Liver (tissue), 3 donors: ENCODE measurements around the gene PET100.

Experiments used
- CTCF ChIP-seq: fragments of 150-350 bp; IDR thresholded peaks from 2 replicates; pipeline ENCODE4 v1.5.1; 2017; ENCODE audit warnings: improper control_type of control experiment, low read depth, low read length; ENCODE audit not compliant: missing input control
- EGR1 ChIP-seq, 2 donors: IDR thresholded peaks; 2 replicates each; pipeline ENCODE4 v1.6.1; 2016 to 2018; ENCODE audit warnings: antibody characterized with exemption in 2 of 2, low read depth in 2 of 2
- GABPA ChIP-seq, 2 donors: IDR thresholded peaks in 1 of 2; conservative IDR thresholded peaks in 1 of 2; 2 replicates each; pipeline ENCODE4 v1.6.1; 2016; ENCODE audit warnings: antibody characterized with exemption in 2 of 2, mild to moderate bottlenecking in 1 of 2, moderate library complexity in 1 of 2
- JUND ChIP-seq, 2 donors: IDR thresholded peaks; 2 replicates each; pipeline ENCODE4 v1.6.1; 2016; ENCODE audit warnings: antibody characterized with exemption in 2 of 2
- RAD21 ChIP-seq, 2 donors: IDR thresholded peaks; 2 replicates each; pipeline ENCODE4 v1.6.1; 2016; ENCODE audit warnings: antibody characterized with exemption in 2 of 2, mild to moderate bottlenecking in 2 of 2
- SP1 ChIP-seq: IDR thresholded peaks from 2 replicates; pipeline ENCODE4 v1.6.1; 2018; ENCODE audit warnings: antibody characterized with exemption, mild to moderate bottlenecking
- ZBTB33 ChIP-seq: IDR thresholded peaks from 2 replicates; pipeline ENCODE4 v1.6.1; 2016; ENCODE audit warnings: antibody characterized with exemption
- donor health status: healthy.
- donor health status: healthy.

GRCh38 chr19:7617172-7617571, 12.4 kb upstream of the PET100 start:
- no peak for TF ChIP-seq CTCF
- no peak for TF ChIP-seq RAD21 (IDR thresholded peaks at IDR 0.05)
- no peak for TF ChIP-seq ZBTB33
- no peak for TF ChIP-seq GABPA (IDR thresholded peaks at IDR 0.05 in 1 of 2, conservative IDR thresholded peaks at IDR 0.05 in 1 of 2)
- TF ChIP-seq JUND (IDR thresholded peaks at IDR 0.05): no peak
- TF ChIP-seq EGR1 (IDR thresholded peaks at IDR 0.05; ENCODE audit: low read depth in 2 of 2): no peak
- no peak for TF ChIP-seq SP1
